SH-SY5Y (cell line): ENCODE results near the gene KIF26B.

Experiments
- GATA2 ChIP-seq: IDR thresholded peaks from 2 replicates; pipeline ENCODE4 v1.6.1; 2011; ENCODE audit warnings: mild to moderate bottlenecking, low read depth, low read length
- GATA3 ChIP-seq: IDR thresholded peaks from 2 replicates; pipeline ENCODE4 v1.6.1; 2011; ENCODE audit warnings: low read depth, mild to moderate bottlenecking, low read length, moderate library complexity

DNA sequence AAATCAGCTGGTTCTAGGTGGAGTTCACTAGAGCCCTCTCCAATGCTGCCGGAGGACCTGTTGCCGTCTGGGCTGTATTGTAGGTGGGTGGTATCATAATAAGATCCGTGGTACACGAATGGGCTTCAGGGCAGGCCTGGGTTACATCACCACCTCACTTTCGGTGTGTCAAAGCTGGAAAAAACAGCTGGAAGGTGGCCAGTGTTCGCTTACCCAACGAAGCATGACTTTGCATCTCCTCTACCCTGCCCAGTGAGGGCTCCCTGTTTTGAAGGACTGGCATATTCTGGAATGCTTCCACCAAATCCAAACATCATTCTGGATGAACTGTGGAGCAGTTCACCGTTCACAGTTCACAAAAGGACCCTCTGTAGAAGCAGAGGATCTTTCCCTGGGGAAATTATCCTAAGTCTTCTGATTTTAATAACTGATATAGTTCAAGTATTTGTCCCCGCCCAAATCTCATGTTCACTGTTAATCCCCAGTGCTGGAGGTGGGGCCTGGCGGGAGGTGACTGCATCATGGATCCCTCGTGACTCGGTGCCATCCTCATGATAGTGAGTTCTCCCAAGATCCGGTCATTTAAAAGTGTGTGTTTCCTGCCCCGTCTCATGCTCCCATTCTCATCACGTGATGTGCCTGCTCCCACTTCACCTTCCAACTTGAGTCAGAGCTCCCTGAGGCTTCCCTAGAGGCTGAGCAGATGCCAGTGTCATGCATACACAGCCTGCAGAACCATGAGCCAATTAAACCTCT, 429.0 kb downstream of the KIF26B start:
- TF ChIP-seq GATA2 (peak; percentile 58; the same call in 1 of the 2 replicates), GATA3 (no peak)
